B cell (primary cell): Measurements from ENCODE around the gene EPG5. TPM values are rescaled to one million over a fixed set of nuclear protein-coding genes. Genes with fewer than 3 reads are reported as not detected.

Experiments
- ATAC-seq: fragments of 200-7000 bp; cut with Tn5 transposase; one replicate; pipeline ENCODE4 v1.10.0; 2021; ENCODE audit warnings: low read depth, mild to moderate bottlenecking, moderate number of reproducible peaks, moderate library complexity
- CTCF ChIA-PET: fragments of 350-600 bp; sonication (Branson Sonifier 250); formaldehyde crosslinking; loops from one replicate; lab custom pipeline; 2021; ENCODE audit warnings: antibody characterized with exemption, inconsistent platforms; lab: Charles Lee
- POLR2A ChIA-PET: fragments of 350-600 bp; sonication (Branson Sonifier 250); formaldehyde crosslinking; loops from one replicate; lab custom pipeline; 2021; ENCODE audit warnings: antibody characterized with exemption; lab: Charles Lee
- DNase-seq: peaks from one replicate; pipeline ENCODE4 v3.0.0; 2013
- H2AFZ ChIP-seq: 2 replicates; pipeline ENCODE4 v1.6.1; 2012; ENCODE audit warnings: mild to moderate bottlenecking, low read depth, low read length; ENCODE audit not compliant: insufficient read depth, poor library complexity, severe bottlenecking
- H3K27ac ChIP-seq, 2 donors: 1 replicate in 1 of 2; 2 replicates in 1 of 2; pipeline ENCODE4 v1.5.1; 2012 to 2013; ENCODE audit warnings: low read length in 2 of 2, mild to moderate bottlenecking in 2 of 2, moderate library complexity in 1 of 2
- H3K27me3 ChIP-seq, 4 experiments: fragments of 200-600 bp in 1 of 4; sonication (generic) in 1 of 4; replicated peaks in 1 of 4; 1 replicate in 2 of 4; 2 replicates in 2 of 4; pipeline versions ENCODE4 v1.6.1 to v1.7.0; 2013 to 2016; ENCODE audit warnings: low read length in 3 of 4, mild to moderate bottlenecking in 2 of 4, mixed read lengths in 1 of 4, moderate library complexity in 1 of 4; ENCODE audit not compliant: insufficient read depth in 4 of 4, control insufficient read depth in 3 of 4; ENCODE audit errors: control extremely low read depth in 1 of 4
- H3K36me3 ChIP-seq, 2 experiments: replicated peaks in 1 of 2; 1 replicate in 1 of 2; 2 replicates in 1 of 2; pipeline versions ENCODE4 v1.6.1 to v1.7.1; 2013; ENCODE audit warnings: low read length in 1 of 2; ENCODE audit not compliant: insufficient read depth in 2 of 2, control insufficient read depth in 1 of 2; ENCODE audit errors: control extremely low read depth in 1 of 2, extremely low read depth in 1 of 2
- H3K4me1 ChIP-seq, 2 donors: fragments of 200-600 bp in 1 of 2; sonication (generic) in 1 of 2; 1 replicate in 1 of 2; 2 replicates in 1 of 2; pipeline versions ENCODE4 v1.5.1 to v1.6.1; 2013 to 2017; ENCODE audit warnings: low read length in 2 of 2; ENCODE audit not compliant: control insufficient read depth in 2 of 2, insufficient read depth in 2 of 2
- H3K4me2 ChIP-seq: replicated peaks from 2 replicates; pipeline ENCODE3; 2012; ENCODE audit warnings: mild to moderate bottlenecking, low read depth, low read length; ENCODE audit not compliant: poor library complexity, severe bottlenecking
- H3K4me3 ChIP-seq, 5 experiments: fragments of 200-600 bp in 1 of 5; sonication (generic) in 1 of 5; 1 replicate in 3 of 5; 2 replicates in 2 of 5; pipeline versions ENCODE4 v1.5.1 to v1.7.0; 2011 to 2016; ENCODE audit warnings: low read length in 4 of 5, mild to moderate bottlenecking in 4 of 5, low read depth in 2 of 5, control low read depth in 1 of 5, moderate library complexity in 1 of 5; ENCODE audit not compliant: insufficient read depth in 1 of 5; ENCODE audit errors: control extremely low read depth in 1 of 5, extremely low read depth in 1 of 5
- H3K79me2 ChIP-seq: fragments of 200-600 bp; sonication (generic); one replicate; pipeline ENCODE4 v1.6.0; 2016; ENCODE audit warnings: low read length; ENCODE audit not compliant: control insufficient read depth, insufficient read depth
- H3K9ac ChIP-seq: fragments of 200-600 bp; sonication (generic); 2 replicates; pipeline ENCODE4 v1.6.1; 2017; ENCODE audit warnings: mild to moderate bottlenecking, low read length, moderate library complexity
- H3K9me3 ChIP-seq, 3 donors: one replicate each; pipeline versions ENCODE4 v1.6.1 to v1.7.1; 2013; ENCODE audit warnings: low read length in 2 of 3; ENCODE audit not compliant: control insufficient read depth in 2 of 3, insufficient read depth in 1 of 3; ENCODE audit errors: control extremely low read depth in 1 of 3
- H4K20me1 ChIP-seq: 2 replicates; pipeline ENCODE4 v1.6.0; 2012; ENCODE audit warnings: mild to moderate bottlenecking, low read length; ENCODE audit not compliant: insufficient read depth, control insufficient read depth, poor library complexity, severe bottlenecking
- H3K27ac Mint-ChIP-seq: one replicate; pipeline ENCODE4 v1.8.0; 2021; ENCODE audit warnings: mixed read lengths
- H3K27me3 Mint-ChIP-seq: one replicate; pipeline ENCODE4 v1.8.0; 2021; ENCODE audit warnings: mixed read lengths
- H3K4me1 Mint-ChIP-seq: one replicate; pipeline ENCODE4 v1.8.0; 2021; ENCODE audit warnings: mixed read lengths
- H3K4me3 Mint-ChIP-seq: one replicate; pipeline ENCODE4 v1.8.0; 2021; ENCODE audit warnings: mixed read lengths
- H3K9me3 Mint-ChIP-seq: one replicate; pipeline ENCODE4 v1.8.0; 2022; ENCODE audit warnings: mixed read lengths; ENCODE audit not compliant: insufficient read depth
- CTCF ChIP-seq: fragments of 200-600 bp; IDR thresholded peaks from one replicate; pipeline ENCODE4 v1.8.0; 2022; ENCODE audit warnings: antibody characterized with exemption, mild to moderate bottlenecking
- EZH2 ChIP-seq: IDR thresholded peaks from 2 replicates; pipeline ENCODE4 v1.6.1; 2012; ENCODE audit warnings: borderline replicate concordance, low read depth, mild to moderate bottlenecking, moderate library complexity, low read length; ENCODE audit not compliant: insufficient read depth, poor library complexity, severe bottlenecking
- WGBS: methylation state at CpG from one replicate; pipeline ENCODE4 v1.1.5; 2013; ENCODE audit warnings: missing lambda C conversion rate; ENCODE audit not compliant: insufficient coverage; 5-methylcytosine and 5-hydroxymethylcytosine counted together
- intact Hi-C: fragments of 100-400 bp; cut with micrococcal nuclease; formaldehyde crosslinking; loops from one replicate; pipeline ENCODE4 v1.10.0; 2022
- polyA plus RNA-seq: library from polyadenylated mRNA; depleted of rRNA; stranded (reverse); fragments of >200 nt; gene quantifications from 2 replicates; pipeline ENCODE4 v1.2.3, GENCODE V29; 2012
- total RNA-seq, 2 donors: library from RNA; stranded (reverse); fragments of 120-200 nt in 1 of 2; gene quantifications; 1 replicate in 1 of 2; 2 replicates in 1 of 2; pipeline versions ENCODE4 v1.2.3 to v1.2.4, GENCODE V29; 2013 to 2022

Gene EPG5
- total and polyA plus RNA-seq, 2 donors (not counting 1 experiment from before 2014, with no cell fraction given), result 10.3 to 50.4 TPM

- Histone ChIP-seq H3K36me3 (peaks cover 6 to 71% of the 10 kb centered on the region in 2 experiments), H2AFZ (no peak overlapping the region), H3K4me2 (no peak overlapping the region), H3K9me3 (no peaks in the 10 kb centered on the region), H3K9ac (no peak overlapping the region), H3K4me1 (no peaks in the 10 kb centered on the region), H3K27me3 (no peaks in the 10 kb centered on the region), H4K20me1 (no peaks in the 10 kb centered on the region), H3K4me3 (no peak overlapping the region), H3K27ac (no peak overlapping the region), H3K79me2 (no peaks in the 10 kb centered on the region)
- intact Hi-C loops, result no loop called here
- Mint-ChIP-seq H3K27ac (no peak overlapping the region), H3K27me3 (no peaks in the 10 kb centered on the region), H3K9me3 (no peaks in the 10 kb centered on the region), H3K4me3 (no peak overlapping the region), H3K4me1 (no peaks in the 10 kb centered on the region)
- no peak for DNase-seq
- TF ChIP-seq CTCF, result no peak
- ChIA-PET POLR2A (no interaction called here), CTCF (no interaction called here)
- WGBS, result 82% methylated on average over 2 of the region's 2 CpGs
- ATAC-seq, result no peak
Measured at GRCh38 chr18:45940724-45941123, 26.4 kb downstream of the EPG5 start.

- Histone ChIP-seq H3K4me1 (no peaks in the 10 kb centered on the region), H3K27me3 (no peaks in the 10 kb centered on the region), H3K79me2 (no peaks in the 10 kb centered on the region), H3K27ac (no peak overlapping the region), H3K36me3 (peaks cover 5 to 73% of the 10 kb centered on the region in 2 experiments), H2AFZ (no peak overlapping the region), H4K20me1 (no peaks in the 10 kb centered on the region), H3K4me3 (no peak overlapping the region), H3K9ac (no peak overlapping the region), H3K9me3 (no peaks in the 10 kb centered on the region), H3K4me2 (no peak overlapping the region)
- Mint-ChIP-seq H3K27ac (no peak overlapping the region), H3K4me3 (no peak overlapping the region), H3K27me3 (no peaks in the 10 kb centered on the region), H3K4me1 (no peaks in the 10 kb centered on the region), H3K9me3 (no peaks in the 10 kb centered on the region)
- no CpG with 5 or more reads among the region's 2 CpGs for WGBS
- ATAC-seq (no peak), DNase-seq (no peak)
- TF ChIP-seq EZH2 (no peak), CTCF (no peak)
- intact Hi-C loops, result no loop called here
- ChIA-PET CTCF (interaction anchor here (1.0 kb wide), 1 partner anchor 33 kb away, joined by 3 read pairs; no protein-coding TSS in a partner anchor), POLR2A (no interaction called here)
Measured at GRCh38 chr18:45939236-45939635, 27.9 kb downstream of the EPG5 start.
